ENCODE results near the gene ZMYND15. TPM values are rescaled to one million over a fixed set of nuclear protein-coding genes. Genes with fewer than 3 reads are reported as not detected.
A peak's percentile ranks its signal among the peaks of the same experiment; 100 is the strongest.

The ZMYND15 gene
- total and polyA plus RNA-seq, 2 donors (not counting 3 experiments of a cell fraction or from before 2014, with no cell fraction given): 0.12 to 0.44 TPM

DNA sequence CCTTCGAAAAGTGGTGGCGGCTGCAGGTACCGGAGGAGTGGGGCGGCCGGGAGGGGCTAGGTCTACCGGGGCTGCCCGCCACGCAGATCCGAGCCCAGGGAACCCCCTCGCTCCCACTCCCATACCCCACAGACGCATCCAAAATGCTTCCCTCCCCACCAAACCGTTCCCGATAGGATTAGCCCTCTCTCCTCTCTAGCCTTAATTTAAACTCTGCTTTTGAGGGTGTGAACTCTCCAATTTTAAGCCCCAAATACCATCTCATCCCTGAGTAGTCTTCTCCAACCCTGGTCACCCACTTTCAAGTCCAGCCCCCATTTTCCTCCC is 355 bp downstream of the ZMYND15 start:
- BruUV-seq (replicated peaks): no TSS peak
- DNase-seq (ENCODE audit: low read depth, low spot score) (no peak), FAIRE-seq (no peak)
- dilution Hi-C loops (cut with MboI; ENCODE audit: extremely low pct_ligation_motif_present, low sequenced_read_pairs): no loop called here
- H4K20me1 ChIP-seq (replicated peaks; ENCODE audit: control insufficient read depth, extremely low read depth, insufficient read depth, low read length): no peaks in the 10 kb centered on the region
- H3K27me3 ChIP-seq (ENCODE audit: control insufficient read depth in 2 of 2, insufficient read depth in 2 of 2, low read length in 2 of 2): peaks cover 9 to 11% of the 10 kb centered on the region in 2 experiments
- ChIA-PET CTCF (no interaction called here), POLR2A (no interaction called here)
- H3K79me2 ChIP-seq (ENCODE audit: control insufficient read depth, insufficient read depth, low read length): no peaks in the 10 kb centered on the region
- H3K9me3 ChIP-seq (replicated peaks; ENCODE audit: control insufficient read depth, insufficient read depth, low read length): no peaks in the 10 kb centered on the region
- H3K27ac ChIP-seq (ENCODE audit: insufficient read depth, low read depth, low read length): no peak overlapping the region
- H3K9ac ChIP-seq (replicated peaks; ENCODE audit: extremely low read depth, insufficient read depth, low read length): no peak overlapping the region
- H3K4me2 ChIP-seq (ENCODE audit: insufficient read depth, low read length): peak overlapping the region; percentile 66
- H3K9me1 ChIP-seq (replicated peaks; ENCODE audit: control insufficient read depth, extremely low read depth, insufficient read depth, low read length): no peaks in the 10 kb centered on the region
- TF ChIP-seq EZH2 (IDR thresholded peaks at IDR 0.05; ENCODE audit: borderline replicate concordance, low read depth, low read length, severe bottlenecking) (peak; percentile 11), GATA2 (IDR thresholded peaks at IDR 0.05; ENCODE audit: insufficient read depth, insufficient read length, low read depth, low read length) (no peak)
- H3K4me3 ChIP-seq (replicated peaks in 1 of 3; ENCODE audit: insufficient read depth in 1 of 3, low read depth in 1 of 3, low read length in 3 of 3): peak overlapping the region; percentile 31 to 53 (median 47)
- intact Hi-C loops (cut with micrococcal nuclease): no loop called here
- peaks cover 13% of the 10 kb centered on the region for H3K4me1 ChIP-seq (ENCODE audit: control insufficient read depth, extremely low read depth, insufficient read depth, low read length)
- H2AFZ ChIP-seq (ENCODE audit: low read depth, low read length): peak overlapping the region; percentile 71
- H3K36me3 ChIP-seq (ENCODE audit: control insufficient read depth in 2 of 2, extremely low read depth in 1 of 2, insufficient read depth in 2 of 2, low read length in 2 of 2): no peaks in the 10 kb centered on the region

DNA sequence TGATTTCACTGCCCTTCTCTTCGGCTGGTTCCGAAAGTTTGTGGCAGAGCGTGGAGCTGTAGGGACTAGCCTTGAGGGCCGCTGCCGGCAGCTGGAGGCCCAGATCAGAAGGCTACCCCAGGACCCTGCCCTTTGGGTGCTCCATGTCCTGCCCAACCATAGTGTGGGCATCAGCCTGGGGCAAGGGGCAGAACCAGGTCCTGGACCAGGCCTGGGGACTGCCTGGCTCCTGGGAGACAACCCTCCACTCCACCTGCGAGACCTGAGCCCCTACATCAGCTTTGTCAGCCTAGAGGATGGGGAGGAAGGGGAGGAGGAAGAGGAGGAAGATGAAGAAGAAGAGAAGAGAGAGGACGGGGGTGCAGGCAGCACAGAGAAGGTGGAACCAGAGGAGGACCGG is 951 bp downstream of the ZMYND15 start:
- TF ChIP-seq FOS (IDR thresholded peaks at IDR 0.05; ENCODE audit: borderline replicate concordance, insufficient read depth, low read length) (no peak), EZH2 (IDR thresholded peaks at IDR 0.05; ENCODE audit: borderline replicate concordance, low read depth, low read length, severe bottlenecking) (no peak), JUN (IDR thresholded peaks at IDR 0.05; ENCODE audit: borderline replicate concordance, insufficient read depth, insufficient read length, low read depth) (no peak), POLR2AphosphoS5 (IDR thresholded peaks at IDR 0.05; ENCODE audit: insufficient read depth, low read depth, low read length) (no peak), MYC (IDR thresholded peaks at IDR 0.05; ENCODE audit: low read depth, low read length) (no peak), POLR2A (IDR thresholded peaks at IDR 0.05; ENCODE audit: low read depth, low read length) (no peak), GATA2 (IDR thresholded peaks at IDR 0.05; ENCODE audit: insufficient read depth, insufficient read length, low read depth, low read length) (no peak)
- TF ChIP-seq, protein P1, sequence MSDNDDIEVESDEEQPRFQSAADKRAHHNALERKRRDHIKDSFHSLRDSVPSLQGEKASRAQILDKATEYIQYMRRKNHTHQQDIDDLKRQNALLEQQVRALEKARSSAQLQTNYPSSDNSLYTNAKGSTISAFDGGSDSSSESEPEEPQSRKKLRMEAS (IDR thresholded peaks at IDR 0.05; ENCODE audit: insufficient read depth, insufficient read length): no peak
- TF ChIP-seq, protein P2, sequence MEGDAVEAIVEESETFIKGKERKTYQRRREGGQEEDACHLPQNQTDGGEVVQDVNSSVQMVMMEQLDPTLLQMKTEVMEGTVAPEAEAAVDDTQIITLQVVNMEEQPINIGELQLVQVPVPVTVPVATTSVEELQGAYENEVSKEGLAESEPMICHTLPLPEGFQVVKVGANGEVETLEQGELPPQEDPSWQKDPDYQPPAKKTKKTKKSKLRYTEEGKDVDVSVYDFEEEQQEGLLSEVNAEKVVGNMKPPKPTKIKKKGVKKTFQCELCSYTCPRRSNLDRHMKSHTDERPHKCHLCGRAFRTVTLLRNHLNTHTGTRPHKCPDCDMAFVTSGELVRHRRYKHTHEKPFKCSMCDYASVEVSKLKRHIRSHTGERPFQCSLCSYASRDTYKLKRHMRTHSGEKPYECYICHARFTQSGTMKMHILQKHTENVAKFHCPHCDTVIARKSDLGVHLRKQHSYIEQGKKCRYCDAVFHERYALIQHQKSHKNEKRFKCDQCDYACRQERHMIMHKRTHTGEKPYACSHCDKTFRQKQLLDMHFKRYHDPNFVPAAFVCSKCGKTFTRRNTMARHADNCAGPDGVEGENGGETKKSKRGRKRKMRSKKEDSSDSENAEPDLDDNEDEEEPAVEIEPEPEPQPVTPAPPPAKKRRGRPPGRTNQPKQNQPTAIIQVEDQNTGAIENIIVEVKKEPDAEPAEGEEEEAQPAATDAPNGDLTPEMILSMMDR (IDR thresholded peaks at IDR 0.05; ENCODE audit: extremely low read depth in 1 of 2, insufficient read depth in 1 of 2, low read depth in 1 of 2, low read length in 2 of 2): no peak
- no peaks in the 10 kb centered on the region for H3K79me2 ChIP-seq (ENCODE audit: control insufficient read depth, insufficient read depth, low read length)
- H3K4me2 ChIP-seq (ENCODE audit: insufficient read depth, low read length): no peak overlapping the region
- H3K36me3 ChIP-seq (ENCODE audit: control insufficient read depth in 2 of 2, extremely low read depth in 1 of 2, insufficient read depth in 2 of 2, low read length in 2 of 2): no peaks in the 10 kb centered on the region
- H3K9me1 ChIP-seq (replicated peaks; ENCODE audit: control insufficient read depth, extremely low read depth, insufficient read depth, low read length): no peaks in the 10 kb centered on the region
- H4K20me1 ChIP-seq (replicated peaks; ENCODE audit: control insufficient read depth, extremely low read depth, insufficient read depth, low read length): no peaks in the 10 kb centered on the region
- H3K9ac ChIP-seq (replicated peaks; ENCODE audit: extremely low read depth, insufficient read depth, low read length): no peak overlapping the region
- no TSS peak for BruUV-seq (replicated peaks)
- no peak for FAIRE-seq
- dilution Hi-C loops (cut with MboI; ENCODE audit: extremely low pct_ligation_motif_present, low sequenced_read_pairs) (no loop called here), intact Hi-C loops (cut with micrococcal nuclease) (no loop called here)
- H3K27me3 ChIP-seq (ENCODE audit: control insufficient read depth in 2 of 2, insufficient read depth in 2 of 2, low read length in 2 of 2): peaks cover 9 to 14% of the 10 kb centered on the region in 2 experiments
- no peaks in the 10 kb centered on the region for H3K9me3 ChIP-seq (replicated peaks; ENCODE audit: control insufficient read depth, insufficient read depth, low read length)
- H3K27ac ChIP-seq (ENCODE audit: insufficient read depth, low read depth, low read length): no peak overlapping the region
- no peak overlapping the region for H3K4me3 ChIP-seq (replicated peaks in 1 of 3; ENCODE audit: insufficient read depth in 1 of 3, low read depth in 1 of 3, low read length in 3 of 3)
- H2AFZ ChIP-seq (ENCODE audit: low read depth, low read length): no peak overlapping the region
- H3K4me1 ChIP-seq (ENCODE audit: control insufficient read depth, extremely low read depth, insufficient read depth, low read length): peaks cover 13% of the 10 kb centered on the region
- DNase-seq (ENCODE audit: low read depth, low spot score): no peak
- POLR2A ChIA-PET: no interaction called here
- CTCF ChIA-PET: interaction anchor here (0.9 kb wide), 1 partner anchor 9 kb away, joined by 3 read pairs; the partner anchor contains the start of gene MED11
